Osteoblast (primary cell): Measurements from ENCODE around the gene CHMP4A. TPM values are rescaled to one million over a fixed set of nuclear protein-coding genes. Genes with fewer than 3 reads are reported as not detected.

ENCODE experiments used
- DNase-seq: peaks from one replicate; pipeline ENCODE4 v3.0.0; 2011; ENCODE audit warnings: low spot score, mixed read lengths; ENCODE audit not compliant: insufficient read length; ENCODE audit errors: missing footprints
- H2AFZ ChIP-seq: 2 replicates; pipeline ENCODE4 v1.6.0; 2011; ENCODE audit warnings: mild to moderate bottlenecking, low read length
- H3K27ac ChIP-seq: 2 replicates; pipeline ENCODE4 v1.5.1; 2011; ENCODE audit warnings: mild to moderate bottlenecking, low read depth, low read length, moderate library complexity
- H3K27me3 ChIP-seq: 2 replicates; pipeline ENCODE4 v1.6.0; 2012; ENCODE audit warnings: mild to moderate bottlenecking, control low read depth, inconsistent platforms, low read length, moderate library complexity; ENCODE audit not compliant: insufficient read depth
- H3K36me3 ChIP-seq: 2 replicates; pipeline ENCODE4 v1.5.1; 2011; ENCODE audit warnings: mild to moderate bottlenecking, low read length, control low read depth, moderate library complexity; ENCODE audit not compliant: insufficient read depth
- H3K4me1 ChIP-seq: 2 replicates; pipeline ENCODE4 v1.5.1; 2011; ENCODE audit warnings: mild to moderate bottlenecking, low read length, control low read depth, moderate library complexity; ENCODE audit not compliant: insufficient read depth
- H3K4me2 ChIP-seq: 2 replicates; pipeline ENCODE4 v1.6.0; 2011; ENCODE audit warnings: mild to moderate bottlenecking, low read length; ENCODE audit not compliant: insufficient read depth
- H3K4me3 ChIP-seq: fragments of 200-600 bp; sonication (generic); 3 replicates; pipeline ENCODE4 v1.5.1; 2012; ENCODE audit warnings: mild to moderate bottlenecking, low read length, inconsistent platforms; ENCODE audit not compliant: insufficient read depth
- H3K79me2 ChIP-seq: 2 replicates; pipeline ENCODE4 v1.6.0; 2012; ENCODE audit warnings: mild to moderate bottlenecking, low read length, control low read depth, inconsistent platforms; ENCODE audit not compliant: insufficient read depth
- H3K9me3 ChIP-seq: 2 replicates; pipeline ENCODE4 v1.5.1; 2011; ENCODE audit warnings: low read depth, low read length, control low read depth
- H4K20me1 ChIP-seq: 2 replicates; pipeline ENCODE4 v1.6.0; 2012; ENCODE audit warnings: mild to moderate bottlenecking, low read length, control low read depth; ENCODE audit not compliant: insufficient read depth
- total RNA-seq: library from RNA; depleted of rRNA; stranded (reverse); fragments of >200 nt; gene quantifications from 2 replicates; pipeline ENCODE4 v1.2.3, GENCODE V29; 2012
- TF ChIP-seq, protein P1 (sequence below): IDR thresholded peaks from 2 replicates; pipeline ENCODE4 v1.5.1; 2011; ENCODE audit warnings: mild to moderate bottlenecking, low read depth, low read length, moderate library complexity; ENCODE audit errors: extremely low read depth

The CHMP4A gene
- total RNA-seq, 1 donor: 19.2 TPM

DNA sequence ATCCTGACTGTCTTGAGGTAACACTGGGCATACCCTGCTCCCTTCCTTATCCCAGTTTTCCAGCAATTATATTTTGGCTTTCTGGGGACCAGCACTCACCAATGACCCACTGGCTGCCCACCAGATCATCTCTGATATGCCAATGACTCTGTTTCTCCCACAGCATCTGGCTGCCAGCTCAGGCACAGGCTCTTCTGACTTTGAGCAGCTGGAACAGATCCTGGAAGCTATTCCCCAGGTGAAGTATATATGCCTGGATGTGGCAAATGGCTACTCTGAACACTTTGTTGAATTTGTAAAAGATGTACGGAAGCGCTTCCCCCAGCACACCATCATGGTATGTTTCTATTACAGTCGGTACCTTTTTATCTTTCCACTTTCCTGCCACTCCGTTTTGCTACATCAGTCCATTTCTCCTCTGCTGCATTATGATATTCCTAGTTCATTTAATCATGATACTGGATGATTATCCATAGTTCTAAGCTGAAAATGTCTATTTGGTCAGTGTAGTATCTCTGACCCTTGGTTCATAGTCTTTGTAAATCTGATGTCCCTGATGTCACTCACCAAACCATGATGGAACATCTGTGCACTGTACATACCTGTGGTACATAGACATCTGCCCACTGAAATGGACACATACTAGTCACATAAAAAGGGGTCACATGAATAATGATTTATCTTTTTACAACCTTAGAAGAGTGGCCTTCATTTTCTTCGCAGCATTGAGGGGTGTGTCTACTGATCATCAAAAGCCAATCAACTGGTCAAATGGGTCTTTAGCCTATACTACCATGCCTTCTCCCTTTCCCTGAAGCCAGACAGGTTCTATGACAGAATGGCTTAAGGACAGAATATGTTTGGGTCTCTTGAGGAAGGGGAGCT lies 22.8 kb upstream of the CHMP4A start:
- H3K9me3 ChIP-seq: no peaks in the 10 kb centered on the region
- H2AFZ ChIP-seq: no peak overlapping the region
- TF ChIP-seq, protein P1, sequence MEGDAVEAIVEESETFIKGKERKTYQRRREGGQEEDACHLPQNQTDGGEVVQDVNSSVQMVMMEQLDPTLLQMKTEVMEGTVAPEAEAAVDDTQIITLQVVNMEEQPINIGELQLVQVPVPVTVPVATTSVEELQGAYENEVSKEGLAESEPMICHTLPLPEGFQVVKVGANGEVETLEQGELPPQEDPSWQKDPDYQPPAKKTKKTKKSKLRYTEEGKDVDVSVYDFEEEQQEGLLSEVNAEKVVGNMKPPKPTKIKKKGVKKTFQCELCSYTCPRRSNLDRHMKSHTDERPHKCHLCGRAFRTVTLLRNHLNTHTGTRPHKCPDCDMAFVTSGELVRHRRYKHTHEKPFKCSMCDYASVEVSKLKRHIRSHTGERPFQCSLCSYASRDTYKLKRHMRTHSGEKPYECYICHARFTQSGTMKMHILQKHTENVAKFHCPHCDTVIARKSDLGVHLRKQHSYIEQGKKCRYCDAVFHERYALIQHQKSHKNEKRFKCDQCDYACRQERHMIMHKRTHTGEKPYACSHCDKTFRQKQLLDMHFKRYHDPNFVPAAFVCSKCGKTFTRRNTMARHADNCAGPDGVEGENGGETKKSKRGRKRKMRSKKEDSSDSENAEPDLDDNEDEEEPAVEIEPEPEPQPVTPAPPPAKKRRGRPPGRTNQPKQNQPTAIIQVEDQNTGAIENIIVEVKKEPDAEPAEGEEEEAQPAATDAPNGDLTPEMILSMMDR: no peak
- no peak overlapping the region for H3K4me2 ChIP-seq
- peak; percentile 58 for DNase-seq
- H3K79me2 ChIP-seq: peaks cover 75% of the 10 kb centered on the region
- peaks cover 47% of the 10 kb centered on the region for H3K4me1 ChIP-seq
- H3K27me3 ChIP-seq: no peaks in the 10 kb centered on the region
- no peak overlapping the region for H3K4me3 ChIP-seq
- no peak overlapping the region for H3K27ac ChIP-seq
- H3K36me3 ChIP-seq: peaks cover 60% of the 10 kb centered on the region
- H4K20me1 ChIP-seq: peaks cover 6% of the 10 kb centered on the region

DNA sequence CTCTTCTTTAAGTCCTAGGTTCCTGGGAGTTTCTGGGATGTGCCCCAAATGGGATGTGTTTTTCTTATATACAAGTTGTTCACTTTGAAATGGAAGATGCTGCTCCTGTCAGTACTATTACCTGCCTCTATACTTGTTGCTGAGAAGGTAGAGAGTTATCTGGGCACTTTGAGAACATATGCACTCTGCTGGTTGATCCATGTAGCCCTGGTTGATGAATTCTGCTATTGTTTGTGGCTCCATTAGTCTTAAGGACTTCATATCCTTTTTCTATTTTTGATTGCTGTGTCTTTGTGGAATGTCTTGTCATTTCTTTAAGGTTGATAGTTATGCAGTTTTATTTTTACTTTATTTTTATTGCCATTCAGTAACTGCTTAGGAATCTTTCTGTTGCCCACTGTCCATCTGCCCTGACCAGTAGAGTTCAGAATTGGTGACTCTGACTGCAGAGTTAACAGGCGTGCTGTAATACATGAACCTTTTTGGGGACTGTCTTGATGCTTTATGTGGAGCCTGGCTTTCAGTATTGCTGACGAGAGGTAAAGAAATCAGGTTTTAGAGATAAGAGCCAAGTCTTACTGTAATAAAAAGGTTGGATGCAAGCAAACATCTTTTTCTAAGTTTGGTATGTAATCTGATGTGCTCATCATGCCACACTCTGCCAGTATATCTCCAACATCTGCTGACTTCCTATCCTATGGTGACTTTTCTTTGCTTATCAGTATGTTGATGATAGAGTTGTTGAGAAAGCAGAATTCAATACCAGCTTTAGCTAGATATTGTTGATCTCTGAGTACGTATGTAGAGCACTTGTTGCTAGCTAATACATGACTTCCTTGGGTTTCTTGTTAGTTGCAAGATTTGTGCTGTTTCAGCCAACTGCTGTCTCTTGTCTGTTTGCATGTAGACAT lies 21.1 kb upstream of the CHMP4A start:
- Histone ChIP-seq H4K20me1 (peaks cover 6% of the 10 kb centered on the region), H3K36me3 (peaks cover 48% of the 10 kb centered on the region), H3K4me3 (no peak overlapping the region), H3K79me2 (peaks cover 71% of the 10 kb centered on the region), H3K27ac (peak overlapping the region; percentile 93), H2AFZ (no peak overlapping the region), H3K27me3 (no peaks in the 10 kb centered on the region), H3K9me3 (no peaks in the 10 kb centered on the region), H3K4me2 (peak overlapping the region; percentile 92), H3K4me1 (peaks cover 42% of the 10 kb centered on the region)
- peak; percentile 66 for DNase-seq
- TF ChIP-seq, protein P1: no peak

DNA sequence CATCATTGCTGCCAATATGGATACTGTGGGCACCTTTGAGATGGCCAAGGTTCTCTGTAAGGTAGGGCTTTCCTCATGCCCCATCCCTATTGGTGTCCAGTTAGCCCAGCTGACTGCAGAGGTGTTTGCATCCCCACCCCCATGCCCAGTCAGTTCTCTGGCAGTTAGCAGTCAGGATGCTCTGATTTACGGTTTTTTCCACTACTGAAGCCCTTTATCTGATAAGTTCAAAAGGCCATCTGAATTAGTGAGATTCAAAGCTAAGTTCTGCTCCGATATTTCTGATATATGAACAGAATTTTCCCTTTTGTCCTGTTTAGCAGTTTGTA lies 20.2 kb upstream of the CHMP4A start:
- H3K4me2 ChIP-seq: peak overlapping the region; percentile 92
- peak overlapping the region; percentile 93 for H3K27ac ChIP-seq
- H4K20me1 ChIP-seq: peaks cover 2% of the 10 kb centered on the region
- peaks cover 40% of the 10 kb centered on the region for H3K36me3 ChIP-seq
- TF ChIP-seq, protein P1: no peak
- no peak for DNase-seq
- peaks cover 70% of the 10 kb centered on the region for H3K79me2 ChIP-seq
- H3K9me3 ChIP-seq: no peaks in the 10 kb centered on the region
- no peaks in the 10 kb centered on the region for H3K27me3 ChIP-seq
- H3K4me3 ChIP-seq: peak overlapping the region; percentile 97
- H3K4me1 ChIP-seq: peaks cover 39% of the 10 kb centered on the region
- peak overlapping the region; percentile 97 for H2AFZ ChIP-seq
